AG04450 (cell line): ENCODE data around the gene SESN3. TPM values are rescaled to one million over a fixed set of nuclear protein-coding genes. Genes with fewer than 3 reads are reported as not detected.

Experiments
- CTCF ChIA-PET: fragments of 300-600, 350-600 bp; formaldehyde crosslinking; extraction: SDS; loops from one replicate; lab custom pipeline; 2022; ENCODE audit warnings: antibody characterized with exemption, inconsistent platforms; lab: Charles Lee
- POLR2A ChIA-PET: fragments of 350-600 bp; formaldehyde crosslinking; extraction: SDS; loops from one replicate; lab custom pipeline; 2021; ENCODE audit warnings: antibody characterized with exemption, inconsistent platforms; lab: Yijun Ruan, JAX
- DNase-seq: peaks from one replicate; pipeline ENCODE4 v3.0.0-alpha.2; 2011; ENCODE audit warnings: low read depth, low spot score
- H3K27ac ChIP-seq: one replicate; pipeline ENCODE4 v1.5.1; 2012; ENCODE audit warnings: low read depth, low read length, control low read depth
- H3K27me3 ChIP-seq: one replicate; pipeline ENCODE4 v1.6.0; 2012; ENCODE audit warnings: low read length; ENCODE audit not compliant: control insufficient read depth, insufficient read depth
- H3K4me3 ChIP-seq: 2 replicates; pipeline ENCODE4 v1.5.1; 2011; ENCODE audit warnings: mild to moderate bottlenecking, low read depth, low read length, control low read depth
- H3K9me3 ChIP-seq: 2 replicates; pipeline ENCODE4 v1.5.1; 2012; ENCODE audit warnings: low read length; ENCODE audit not compliant: control insufficient read depth, insufficient read depth
- polyA plus RNA-seq: library from polyadenylated mRNA; depleted of rRNA; stranded (reverse); fragments of >200 nt; gene quantifications from 2 replicates; pipeline ENCODE4 v1.2.3, GENCODE V29; 2011
- TF ChIP-seq, protein P1 (sequence below): IDR thresholded peaks from 2 replicates; pipeline ENCODE4 v1.5.1; 2011; ENCODE audit warnings: low read depth, low read length, control low read depth, inconsistent platforms

Gene SESN3
- polyA plus RNA-seq, 1 experiment = 4.2 TPM

DNA sequence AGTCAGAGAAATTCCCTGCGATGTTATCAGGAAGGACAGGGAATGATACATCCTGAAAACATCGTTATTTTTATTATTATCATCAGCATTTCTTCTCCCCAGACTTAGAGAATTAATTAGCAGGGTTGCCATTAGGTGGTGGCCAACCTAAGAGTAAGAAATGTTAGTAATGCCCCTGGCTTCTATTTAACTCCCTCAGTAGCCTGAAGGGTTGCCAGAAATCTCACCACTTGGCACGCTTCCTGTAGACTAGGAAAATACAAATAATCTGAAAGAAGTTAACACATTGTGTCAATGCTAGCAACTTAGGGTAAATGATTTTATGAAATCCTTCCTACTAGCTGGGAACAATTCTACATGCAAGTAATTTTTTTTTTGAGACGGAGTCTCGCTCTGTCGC lies 95.8 kb downstream of the SESN3 start:
- Histone ChIP-seq H3K4me3 (no peak overlapping the region), H3K27ac (no peak overlapping the region), H3K9me3 (no peaks in the 10 kb centered on the region), H3K27me3 (peaks cover 2% of the 10 kb centered on the region)
- POLR2A ChIA-PET = no interaction called here
- TF ChIP-seq, protein P1, sequence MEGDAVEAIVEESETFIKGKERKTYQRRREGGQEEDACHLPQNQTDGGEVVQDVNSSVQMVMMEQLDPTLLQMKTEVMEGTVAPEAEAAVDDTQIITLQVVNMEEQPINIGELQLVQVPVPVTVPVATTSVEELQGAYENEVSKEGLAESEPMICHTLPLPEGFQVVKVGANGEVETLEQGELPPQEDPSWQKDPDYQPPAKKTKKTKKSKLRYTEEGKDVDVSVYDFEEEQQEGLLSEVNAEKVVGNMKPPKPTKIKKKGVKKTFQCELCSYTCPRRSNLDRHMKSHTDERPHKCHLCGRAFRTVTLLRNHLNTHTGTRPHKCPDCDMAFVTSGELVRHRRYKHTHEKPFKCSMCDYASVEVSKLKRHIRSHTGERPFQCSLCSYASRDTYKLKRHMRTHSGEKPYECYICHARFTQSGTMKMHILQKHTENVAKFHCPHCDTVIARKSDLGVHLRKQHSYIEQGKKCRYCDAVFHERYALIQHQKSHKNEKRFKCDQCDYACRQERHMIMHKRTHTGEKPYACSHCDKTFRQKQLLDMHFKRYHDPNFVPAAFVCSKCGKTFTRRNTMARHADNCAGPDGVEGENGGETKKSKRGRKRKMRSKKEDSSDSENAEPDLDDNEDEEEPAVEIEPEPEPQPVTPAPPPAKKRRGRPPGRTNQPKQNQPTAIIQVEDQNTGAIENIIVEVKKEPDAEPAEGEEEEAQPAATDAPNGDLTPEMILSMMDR = no peak
- DNase-seq = no peak
- CTCF ChIA-PET = no interaction called here

DNA sequence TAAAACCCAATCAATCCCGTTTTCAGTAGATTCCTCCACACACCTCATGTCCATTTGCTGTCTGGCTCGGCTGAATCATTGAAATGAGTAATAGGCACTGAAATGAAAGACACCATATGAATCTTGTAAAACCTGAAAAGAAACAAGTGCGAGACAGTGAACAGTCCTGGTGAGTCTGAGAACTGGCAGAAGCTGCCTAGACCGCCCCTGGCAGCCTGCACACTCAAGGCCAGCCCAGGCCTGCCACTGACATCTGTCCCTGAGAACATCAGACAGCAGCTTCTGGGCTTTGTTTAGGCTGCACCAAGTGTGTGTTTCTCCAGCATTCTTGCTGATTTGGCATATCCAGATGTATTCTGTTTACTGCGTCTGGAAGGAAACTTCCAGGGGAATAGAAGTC lies 96.5 kb downstream of the SESN3 start:
- POLR2A ChIA-PET = no interaction called here
- Histone ChIP-seq H3K27ac (no peak overlapping the region), H3K9me3 (no peaks in the 10 kb centered on the region), H3K27me3 (no peaks in the 10 kb centered on the region), H3K4me3 (no peak overlapping the region)
- CTCF ChIA-PET = no interaction called here
- no peak for DNase-seq
- TF ChIP-seq, protein P1 = no peak

DNA sequence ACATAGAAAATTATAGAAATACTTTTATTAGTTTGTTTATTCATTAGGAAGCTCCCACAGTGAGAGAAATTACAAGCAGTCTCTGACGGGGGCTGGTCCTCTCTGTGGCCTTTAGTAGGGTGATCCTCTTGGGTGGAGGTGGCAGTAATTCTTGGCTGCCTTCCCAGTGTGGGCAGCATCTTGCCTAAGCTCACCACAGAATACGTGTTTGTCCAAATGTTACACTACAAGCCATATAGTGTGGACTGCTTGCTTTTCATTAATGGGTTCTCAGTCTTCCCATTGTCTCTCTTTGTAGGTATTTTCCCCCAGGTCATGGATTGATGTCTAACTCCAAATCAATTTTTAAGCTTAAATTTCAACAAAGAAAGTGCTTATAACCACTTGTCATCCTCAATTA lies 98.0 kb downstream of the SESN3 start:
- Histone ChIP-seq H3K27me3 (no peaks in the 10 kb centered on the region), H3K27ac (no peak overlapping the region), H3K4me3 (no peak overlapping the region), H3K9me3 (no peaks in the 10 kb centered on the region)
- TF ChIP-seq, protein P1 = no peak
- DNase-seq = no peak
- POLR2A ChIA-PET = no interaction called here
- CTCF ChIA-PET = interaction anchor here (1.4 kb wide), 1 partner anchor 572 kb away, joined by 3 read pairs; no protein-coding TSS in a partner anchor

DNA sequence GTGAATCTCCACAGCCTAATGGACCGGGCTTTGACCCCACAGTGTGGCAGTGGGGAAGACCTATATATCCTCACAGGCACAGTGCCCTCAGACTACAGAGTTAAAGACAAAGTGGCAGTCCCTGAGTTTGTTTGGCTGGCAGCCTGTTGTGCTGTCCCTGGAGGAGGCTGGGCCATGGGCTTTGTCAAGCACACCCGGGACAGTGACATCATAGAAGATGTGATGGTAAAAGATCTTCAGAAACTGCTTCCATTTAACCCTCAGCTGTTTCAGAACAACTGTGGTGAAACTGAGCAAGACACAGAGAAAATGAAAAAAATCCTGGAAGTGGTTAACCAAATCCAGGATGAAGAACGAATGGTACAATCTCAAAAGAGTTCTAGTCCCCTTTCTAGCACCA lies 102.4 kb downstream of the SESN3 start:
- CTCF ChIA-PET = no interaction called here
- no peaks in the 10 kb centered on the region for H3K9me3 ChIP-seq
- no peaks in the 10 kb centered on the region for H3K27me3 ChIP-seq
- DNase-seq = no peak
- POLR2A ChIA-PET = no interaction called here
- H3K27ac ChIP-seq = no peak overlapping the region
- no peak overlapping the region for H3K4me3 ChIP-seq
- TF ChIP-seq, protein P1 = no peak

DNA sequence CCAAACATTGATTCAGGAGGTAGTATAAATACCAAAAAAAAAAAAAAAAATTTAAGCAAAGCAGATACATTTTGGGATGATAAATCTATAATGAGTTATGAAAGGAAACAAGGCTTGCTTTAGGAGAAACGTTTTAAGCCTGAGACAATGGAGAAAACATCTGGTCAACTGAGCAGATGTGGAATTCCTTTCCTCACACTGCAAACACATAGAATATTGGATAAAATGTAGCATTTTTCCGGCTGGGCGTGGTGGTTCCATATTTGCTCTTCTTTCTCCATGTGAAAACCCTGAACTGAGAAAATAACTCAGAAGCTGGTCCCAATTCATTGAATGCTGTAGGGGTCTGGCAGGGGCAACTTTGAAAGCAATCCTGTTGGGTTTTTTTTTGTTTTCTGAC lies 107.4 kb downstream of the SESN3 start:
- H3K27ac ChIP-seq = no peak overlapping the region
- H3K27me3 ChIP-seq = no peaks in the 10 kb centered on the region
- no peak for DNase-seq
- no peaks in the 10 kb centered on the region for H3K9me3 ChIP-seq
- TF ChIP-seq, protein P1 = no peak
- CTCF ChIA-PET = no interaction called here
- H3K4me3 ChIP-seq = no peak overlapping the region
- POLR2A ChIA-PET = no interaction called here
